Activated T-cell treated with anti-CD3 and anti-CD28 coated beads, Interleukin-2, amount 50 U/mL, for 48 hours (primary cell): ENCODE results near the gene MMP15.
"Not testable (repeated sequence)": the region's sequence is repeated elsewhere in the genome, so short reads cannot be mapped to it uniquely, and the experiment has no call there.

Experiments
- DNase-seq, 2 experiments: peaks; one replicate each; pipeline ENCODE4 v3.0.0-alpha.2; 2020

MMP15 gene

GRCh38 chr16:57997176-57997527, 28.4 kb upstream of the MMP15 start:
- DNase-seq = no peak

- no peak for DNase-seq
Observed at GRCh38 chr16:57997528-57998265, 27.9 kb upstream of the MMP15 start.

GRCh38 chr16:57998486-57998885, 27.1 kb upstream of the MMP15 start:
- peak; percentile 66 to 76 for DNase-seq

GRCh38 chr16:57998992-57999365, 26.6 kb upstream of the MMP15 start:
- DNase-seq = no peak

- DNase-seq = peak in 1 of 2 experiments; percentile 55
Observed at GRCh38 chr16:57999366-57999970, 26.1 kb upstream of the MMP15 start.

GRCh38 chr16:57999971-58000705, 25.4 kb upstream of the MMP15 start, which contains the start of gene ZNF319:
ZNF319 (minus strand) TSS chr16:58000672; CDS start chr16:57998265, 2,407 bp downstream.
- peak; percentile 50 to 61 for DNase-seq

DNA sequence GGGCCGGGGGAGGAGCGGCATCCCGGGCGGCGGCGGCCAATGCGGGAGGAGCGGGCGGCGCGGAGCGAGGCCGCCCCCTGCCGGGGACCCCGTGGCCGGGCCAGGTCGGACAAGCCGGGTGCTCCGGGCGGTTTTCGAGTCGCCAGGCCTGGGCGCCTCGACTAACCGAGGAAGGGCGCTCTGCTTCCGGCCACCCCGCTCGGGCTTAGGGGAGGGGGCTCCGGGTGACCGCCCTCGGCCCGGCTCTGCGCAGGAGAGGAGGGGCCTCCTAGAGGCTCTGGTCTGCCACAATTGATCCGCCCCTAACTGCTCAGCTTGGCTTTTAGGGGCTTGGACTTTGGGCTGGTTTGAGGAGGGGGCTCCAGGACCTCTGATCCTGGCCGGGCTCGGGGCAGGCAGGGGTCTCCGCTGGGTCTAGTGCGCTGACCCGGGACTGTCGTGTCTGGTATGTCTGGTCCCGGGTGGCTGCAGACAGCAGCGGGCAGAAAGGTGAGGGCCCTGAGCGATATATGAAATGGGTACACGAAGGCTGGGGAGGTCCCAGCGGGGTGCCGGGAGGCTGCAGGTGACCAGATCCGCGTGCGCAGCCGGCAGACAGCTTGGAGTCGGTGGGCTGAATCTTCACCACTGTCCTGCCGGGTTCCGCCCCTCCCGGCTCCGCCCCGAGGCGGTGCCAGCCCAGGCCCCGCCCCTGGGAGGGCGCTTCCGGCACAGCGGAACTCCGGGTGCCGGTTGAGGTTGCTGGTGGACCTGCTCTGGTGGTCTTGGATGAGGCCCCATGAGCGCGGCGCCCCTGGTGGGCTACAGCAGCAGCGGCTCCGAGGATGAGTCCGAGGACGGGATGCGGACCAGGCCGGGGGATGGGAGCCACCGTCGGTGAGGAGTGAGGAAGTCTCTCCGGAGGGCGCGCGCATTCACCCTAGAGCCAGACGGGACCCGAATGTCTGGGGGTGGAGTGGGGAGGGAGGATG, 24.6 kb upstream of the MMP15 start, which contains the start of gene USB1:
Gene USB1, plus strand, starts transcription at position 702 of the 971 bp plus-strand sequence. Its CDS starts 77 bp downstream, at position 779.
- DNase-seq = peak; percentile 91 to 92

DNA sequence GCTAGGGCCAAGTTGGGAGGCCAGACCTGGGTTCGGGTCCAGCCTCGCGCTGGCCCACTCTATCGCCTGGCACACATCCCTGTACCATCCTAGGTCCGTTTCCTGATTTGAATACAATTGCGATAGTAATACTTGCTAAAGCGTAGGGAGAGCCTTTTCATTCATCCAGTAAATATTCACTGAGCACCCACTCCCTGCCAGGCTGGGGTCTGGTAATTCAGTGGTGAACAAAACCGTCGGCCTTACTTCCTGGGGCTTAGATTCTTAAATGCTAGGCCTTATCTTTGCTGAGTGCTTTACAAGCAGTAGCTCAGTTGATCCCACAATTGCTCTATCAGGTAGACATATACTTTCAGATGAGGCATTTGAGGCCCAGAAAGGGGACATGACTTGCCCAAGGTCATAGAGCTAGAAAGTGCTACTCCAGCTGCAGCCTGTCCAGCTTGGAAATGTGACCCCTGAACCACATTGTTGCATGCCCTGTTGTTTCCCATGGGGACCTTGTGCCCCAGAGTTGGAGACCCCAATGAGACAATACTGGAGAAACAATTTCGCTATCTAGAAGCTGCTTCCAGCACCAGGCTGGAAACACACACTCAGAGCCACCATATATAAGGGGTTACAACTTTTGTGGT, 23.7 kb upstream of the MMP15 start:
- no peak for DNase-seq

DNA sequence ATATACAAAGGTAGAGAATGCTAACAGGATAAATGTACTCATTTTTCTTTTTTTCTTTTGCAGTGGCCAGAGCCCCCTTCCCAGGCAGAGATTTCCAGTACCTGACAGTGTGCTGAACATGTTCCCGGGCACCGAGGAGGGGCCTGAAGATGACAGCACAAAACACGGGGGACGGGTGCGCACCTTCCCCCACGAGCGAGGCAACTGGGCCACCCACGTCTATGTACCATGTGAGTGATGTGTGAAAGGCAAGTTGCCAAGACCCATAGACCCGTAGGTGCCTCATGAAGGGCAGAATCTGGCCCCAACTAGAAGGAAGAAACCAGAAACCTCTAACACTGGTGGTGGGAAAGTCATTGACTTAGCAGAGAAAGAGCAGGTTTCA, 23.1 kb upstream of the MMP15 start:
- DNase-seq = no peak

DNA sequence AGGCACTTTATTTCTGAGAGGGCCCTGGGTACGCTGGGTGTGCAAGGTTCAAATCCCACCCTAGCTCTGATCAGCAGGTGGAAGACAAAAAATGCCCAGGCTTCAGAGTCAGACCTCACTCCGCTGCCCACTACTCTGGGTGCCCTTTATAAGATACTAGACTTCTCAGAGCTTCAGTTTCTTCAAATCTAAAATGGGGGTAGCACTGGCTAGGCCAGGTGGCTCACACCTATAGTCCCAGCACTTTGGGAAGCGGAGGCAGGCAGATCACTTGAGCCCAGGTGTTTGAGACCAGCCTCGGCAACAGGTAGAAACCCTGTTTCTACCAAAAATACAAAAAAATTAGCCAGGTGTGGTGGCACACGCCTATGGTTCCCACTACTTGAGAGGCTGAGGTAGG, 22.6 kb upstream of the MMP15 start:
- no peak for DNase-seq

DNA sequence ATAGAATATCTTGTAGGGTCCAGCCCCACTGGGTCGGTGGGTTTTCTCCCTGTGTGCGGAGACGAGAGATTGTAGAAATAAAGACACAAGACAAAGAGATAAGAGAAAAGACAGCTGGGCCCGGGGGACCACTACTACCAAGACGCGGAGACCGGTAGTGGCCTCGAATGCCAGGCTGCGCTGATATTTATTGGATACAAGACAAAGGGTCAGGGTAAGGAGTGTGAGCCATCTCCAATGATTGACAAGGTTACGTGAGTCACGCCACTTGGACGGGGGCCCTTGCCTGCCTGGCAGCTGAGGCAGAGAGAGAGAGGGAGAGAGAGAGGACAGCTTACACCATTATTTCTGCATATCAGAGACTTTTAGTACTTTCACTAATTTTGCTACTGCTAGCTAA, 20.8 kb upstream of the MMP15 start:
- DNase-seq = not testable (repeated sequence)

GRCh38 chr16:58009856-58010416, 15.6 kb upstream of the MMP15 start:
- DNase-seq = no peak

DNA sequence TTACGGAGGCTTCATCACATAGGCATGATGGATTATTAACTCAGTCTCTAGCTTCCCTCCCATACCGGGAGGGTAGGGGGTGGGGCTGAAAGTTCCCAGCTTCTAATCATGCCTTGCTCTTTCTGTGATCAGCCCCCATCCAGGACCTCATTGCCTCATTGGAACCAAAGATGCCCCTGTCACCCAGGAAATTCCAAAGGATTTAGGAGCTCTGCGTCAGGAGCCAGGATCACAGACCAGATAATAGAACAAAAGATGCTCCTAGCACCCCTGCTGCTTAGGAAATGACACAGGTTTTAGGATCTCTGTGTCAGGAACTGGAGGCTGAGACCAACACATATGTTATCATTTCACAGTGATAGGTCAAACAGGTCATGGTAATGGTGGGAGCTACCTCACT, 14.7 kb upstream of the MMP15 start:
- no peak for DNase-seq

DNA sequence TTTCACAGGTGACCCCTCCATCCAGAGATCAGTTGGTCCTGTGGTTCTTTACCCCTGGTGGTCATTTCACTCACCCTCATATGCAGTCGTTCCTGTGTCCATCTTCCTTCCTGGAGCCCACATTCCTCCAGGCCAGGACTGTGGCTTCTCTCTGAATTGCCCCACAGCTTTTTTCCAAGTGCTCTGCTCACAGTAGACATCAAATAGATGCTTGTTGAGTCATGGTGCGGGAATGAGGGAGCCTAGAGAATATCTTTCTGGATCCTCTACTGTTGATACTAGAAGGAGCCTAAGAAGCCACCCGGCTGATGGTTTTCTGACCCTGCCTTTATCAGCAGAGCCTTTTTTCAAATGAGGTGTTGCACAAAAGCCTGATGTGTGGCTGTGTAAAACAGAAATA, 13.9 kb upstream of the MMP15 start:
- DNase-seq = no peak

- no peak for DNase-seq
Observed at GRCh38 chr16:58012481-58012880, 13.1 kb upstream of the MMP15 start.

- no peak for DNase-seq
Observed at GRCh38 chr16:58013201-58013956, 12.2 kb upstream of the MMP15 start.

DNA sequence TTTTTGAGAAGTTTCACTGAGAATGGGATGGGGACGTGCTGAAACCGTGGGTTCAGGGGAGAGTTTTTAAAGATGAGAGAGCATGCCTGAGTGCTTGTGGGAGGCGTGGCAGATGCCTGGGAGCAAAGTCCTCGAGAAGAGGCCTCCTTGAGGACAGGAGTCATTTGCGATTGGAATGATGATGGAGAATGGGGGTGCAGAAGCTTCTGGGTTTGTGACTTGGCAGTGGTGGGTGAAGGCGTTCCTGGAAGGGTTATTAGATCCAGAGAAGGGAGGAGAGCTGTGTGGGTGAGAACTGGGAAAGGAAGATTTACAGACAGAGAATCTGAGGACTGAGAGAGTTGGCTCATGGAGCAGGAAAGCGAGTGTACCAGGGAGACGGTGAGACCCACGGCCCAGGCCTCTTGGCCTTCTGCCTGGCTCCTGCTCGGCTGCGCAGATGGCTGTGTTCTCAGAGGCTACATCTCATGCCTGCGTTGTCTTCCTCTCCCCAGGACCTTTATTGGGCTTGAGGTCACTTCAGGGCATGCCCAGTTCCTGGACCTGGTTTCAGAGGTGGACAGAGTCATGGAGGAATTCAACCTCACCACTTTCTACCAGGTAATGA, 8.6 kb upstream of the MMP15 start:
- DNase-seq = no peak

DNA sequence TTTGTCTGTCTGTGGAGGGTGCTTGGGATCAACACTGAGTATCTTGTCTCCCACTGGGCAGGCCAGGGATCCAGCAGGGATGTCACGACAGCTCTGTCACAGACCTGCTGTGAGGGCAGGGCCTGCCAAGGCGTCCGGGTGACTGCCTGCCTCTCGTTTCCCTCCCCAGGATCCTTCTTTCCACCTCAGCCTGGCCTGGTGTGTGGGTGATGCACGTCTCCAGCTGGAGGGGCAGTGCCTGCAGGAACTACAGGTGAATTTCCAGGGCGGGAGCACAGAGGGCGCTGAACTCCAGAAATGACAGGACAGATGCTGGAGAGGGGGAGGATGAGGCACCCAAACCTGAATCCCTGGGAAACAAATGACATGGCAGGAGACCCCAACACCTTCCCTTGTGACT, 6.8 kb upstream of the MMP15 start:
- DNase-seq = no peak

GRCh38 chr16:58019866-58020538, 5.6 kb upstream of the MMP15 start:
- DNase-seq = no peak
